GM19395 (cell line): ENCODE data around the gene NFX1.
A peak's percentile ranks its signal among the peaks of the same experiment; 100 is the strongest.

ENCODE experiments used
- ATAC-seq: cut with Tn5 transposase; IDR thresholded peaks from one replicate; pipeline ENCODE4 v1.9.1; 2021; ENCODE audit warnings: mild to moderate bottlenecking, moderate library complexity; ENCODE audit not compliant: unreplicated experiment

NFX1 gene

GRCh38 chr9:33290247-33291030 lies at the start of gene NFX1:
NFX1 (plus strand) TSS chr9:33290516; CDS start chr9:33290573, 57 bp downstream.
- ATAC-seq = peak; percentile 92

- no peak for ATAC-seq
Measured at GRCh38 chr9:33241298-33241697, 49.0 kb upstream of the NFX1 start.

GRCh38 chr9:33242609-33243134 lies 47.6 kb upstream of the NFX1 start:
- ATAC-seq = no peak

- ATAC-seq = no peak
Measured at GRCh38 chr9:33244137-33244784, 46.1 kb upstream of the NFX1 start.

- no peak for ATAC-seq
Measured at GRCh38 chr9:33245341-33245740, 45.0 kb upstream of the NFX1 start.

GRCh38 chr9:33246269-33246860 lies 44.0 kb upstream of the NFX1 start:
- no peak for ATAC-seq

GRCh38 chr9:33248606-33249005 lies 41.7 kb upstream of the NFX1 start:
- ATAC-seq = no peak

- no peak for ATAC-seq
Measured at GRCh38 chr9:33249087-33249658, 41.1 kb upstream of the NFX1 start.

- no peak for ATAC-seq
Measured at GRCh38 chr9:33249983-33250382, 40.3 kb upstream of the NFX1 start.

GRCh38 chr9:33250458-33250995 lies 39.8 kb upstream of the NFX1 start:
- no peak for ATAC-seq

GRCh38 chr9:33254211-33254610 lies 36.1 kb upstream of the NFX1 start:
- no peak for ATAC-seq

- no peak for ATAC-seq
Measured at GRCh38 chr9:33255014-33255413, 35.3 kb upstream of the NFX1 start.

GRCh38 chr9:33255471-33255870 lies 34.8 kb upstream of the NFX1 start:
- ATAC-seq = no peak

GRCh38 chr9:33256236-33256635 lies 34.1 kb upstream of the NFX1 start:
- ATAC-seq = no peak

GRCh38 chr9:33257276-33257675 lies 33.0 kb upstream of the NFX1 start:
- ATAC-seq = no peak

GRCh38 chr9:33260372-33260771 lies 29.9 kb upstream of the NFX1 start:
- no peak for ATAC-seq

GRCh38 chr9:33263131-33264002 lies 26.9 kb upstream of the NFX1 start:
- peak; percentile 9 for ATAC-seq

GRCh38 chr9:33264003-33264472 lies 26.3 kb upstream of the NFX1 start:
- ATAC-seq = peak; percentile 36

GRCh38 chr9:33264473-33265177 lies 25.7 kb upstream of the NFX1 start, which contains the start of the genes BAG1 and CHMP5:
BAG1 (minus strand) TSS chr9:33264708.
CHMP5 (plus strand) TSS chr9:33265049; CDS start chr9:33265079, 30 bp downstream.
- ATAC-seq = peak; percentile 86
